Peyer's patch (tissue), 4 donors: ENCODE results near the gene GNAS. TPM values are rescaled to one million over a fixed set of nuclear protein-coding genes. Genes with fewer than 3 reads are reported as not detected.

ENCODE experiments used
- DNase-seq, 3 donors: peaks; one replicate each; pipeline ENCODE4 v3.0.0-alpha.2; 2017 to 2019
- H3K27ac ChIP-seq, 4 donors: fragments of 200-600 bp; sonication (generic); one replicate each; pipeline ENCODE4 v1.5.1; 2016 to 2019
- H3K27me3 ChIP-seq, 2 donors: fragments of 200-600 bp; sonication (generic); one replicate each; pipeline ENCODE4 v1.5.1; 2019
- H3K36me3 ChIP-seq, 3 donors: fragments of 200-600 bp; sonication (generic); one replicate each; pipeline ENCODE4 v1.5.1; 2016 to 2019
- H3K4me1 ChIP-seq, 4 donors: fragments of 200-600 bp; sonication (generic); one replicate each; pipeline ENCODE4 v1.5.1; 2016 to 2019
- H3K4me3 ChIP-seq, 4 donors: fragments of 200-600 bp; sonication (generic); 1 replicate in 3 of 4; 2 replicates in 1 of 4; pipeline ENCODE4 v1.5.1; 2016 to 2019; ENCODE audit warnings: mild to moderate bottlenecking in 1 of 4
- H3K9me3 ChIP-seq, 4 donors: fragments of 200-600 bp; sonication (generic); one replicate each; pipeline ENCODE4 v1.5.1; 2016 to 2019; ENCODE audit warnings: mild to moderate bottlenecking in 1 of 4
- POLR2A ChIP-seq, 2 donors: fragments of 450-650 bp; IDR thresholded peaks; one replicate each; pipeline ENCODE4 v1.5.1; 2017; ENCODE audit warnings: antibody characterized with exemption in 2 of 2, mild to moderate bottlenecking in 2 of 2, moderate library complexity in 2 of 2
- total RNA-seq, 4 donors: library from RNA; depleted of rRNA; stranded (reverse); fragments of >200 nt; gene quantifications; one replicate each; pipeline ENCODE4 v1.1.0, GENCODE V29; 2016
- TF ChIP-seq, protein P1 (sequence below), 6 experiments: fragments of 450-650 bp in 4 of 6; fragments of 200-600 bp in 2 of 6; sonication (generic) in 1 of 6; IDR thresholded peaks; one replicate each; pipeline ENCODE4 v1.5.1; 2017 to 2019; ENCODE audit warnings: antibody characterized with exemption in 6 of 6, mild to moderate bottlenecking in 3 of 6, moderate library complexity in 1 of 6

GNAS gene
- total RNA-seq, 4 donors from 2014 or later, result 382 to 889 (median 658) TPM

DNA sequence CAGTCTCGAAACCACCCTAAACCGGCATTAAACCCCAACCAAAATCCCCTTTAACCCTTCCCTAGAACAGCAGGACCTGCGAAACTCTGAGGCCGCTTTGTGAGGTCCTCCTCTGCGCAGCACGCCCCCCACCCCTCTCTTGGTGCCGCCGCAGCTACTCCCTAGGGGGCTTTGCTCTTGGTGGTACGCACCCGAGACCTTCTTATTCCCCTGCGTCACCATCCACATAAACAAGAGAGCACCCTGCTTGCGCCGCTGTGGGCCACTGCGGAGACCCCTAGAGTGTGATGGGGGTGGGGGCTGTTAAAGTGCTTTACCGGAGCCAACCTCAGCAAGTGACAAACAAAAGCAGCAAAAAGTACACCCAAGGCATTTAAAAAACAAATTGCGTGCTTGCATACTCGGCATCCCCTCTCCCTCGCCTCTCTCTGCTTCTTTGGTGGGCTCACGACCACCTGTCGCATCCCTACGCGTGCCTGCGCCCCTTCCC lies 502 bp upstream of the GNAS start:
- Histone ChIP-seq H3K9me3 (no peaks in the 10 kb centered on the region), H3K27me3 (peaks cover 0 to 12% of the 10 kb centered on the region in 2 donors), H3K4me1 (peaks cover 0 to 9% (median 4%) of the 10 kb centered on the region in 4 donors), H3K4me3 (peak overlapping the region; percentile 28 to 42 (median 38)), H3K27ac (no peak overlapping the region), H3K36me3 (no peaks in the 10 kb centered on the region)
- no peak for TF ChIP-seq POLR2A (IDR thresholded peaks at IDR 0.05)
- TF ChIP-seq, protein P1, sequence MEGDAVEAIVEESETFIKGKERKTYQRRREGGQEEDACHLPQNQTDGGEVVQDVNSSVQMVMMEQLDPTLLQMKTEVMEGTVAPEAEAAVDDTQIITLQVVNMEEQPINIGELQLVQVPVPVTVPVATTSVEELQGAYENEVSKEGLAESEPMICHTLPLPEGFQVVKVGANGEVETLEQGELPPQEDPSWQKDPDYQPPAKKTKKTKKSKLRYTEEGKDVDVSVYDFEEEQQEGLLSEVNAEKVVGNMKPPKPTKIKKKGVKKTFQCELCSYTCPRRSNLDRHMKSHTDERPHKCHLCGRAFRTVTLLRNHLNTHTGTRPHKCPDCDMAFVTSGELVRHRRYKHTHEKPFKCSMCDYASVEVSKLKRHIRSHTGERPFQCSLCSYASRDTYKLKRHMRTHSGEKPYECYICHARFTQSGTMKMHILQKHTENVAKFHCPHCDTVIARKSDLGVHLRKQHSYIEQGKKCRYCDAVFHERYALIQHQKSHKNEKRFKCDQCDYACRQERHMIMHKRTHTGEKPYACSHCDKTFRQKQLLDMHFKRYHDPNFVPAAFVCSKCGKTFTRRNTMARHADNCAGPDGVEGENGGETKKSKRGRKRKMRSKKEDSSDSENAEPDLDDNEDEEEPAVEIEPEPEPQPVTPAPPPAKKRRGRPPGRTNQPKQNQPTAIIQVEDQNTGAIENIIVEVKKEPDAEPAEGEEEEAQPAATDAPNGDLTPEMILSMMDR (IDR thresholded peaks at IDR 0.05), result no peak
- DNase-seq, result no peak

DNA sequence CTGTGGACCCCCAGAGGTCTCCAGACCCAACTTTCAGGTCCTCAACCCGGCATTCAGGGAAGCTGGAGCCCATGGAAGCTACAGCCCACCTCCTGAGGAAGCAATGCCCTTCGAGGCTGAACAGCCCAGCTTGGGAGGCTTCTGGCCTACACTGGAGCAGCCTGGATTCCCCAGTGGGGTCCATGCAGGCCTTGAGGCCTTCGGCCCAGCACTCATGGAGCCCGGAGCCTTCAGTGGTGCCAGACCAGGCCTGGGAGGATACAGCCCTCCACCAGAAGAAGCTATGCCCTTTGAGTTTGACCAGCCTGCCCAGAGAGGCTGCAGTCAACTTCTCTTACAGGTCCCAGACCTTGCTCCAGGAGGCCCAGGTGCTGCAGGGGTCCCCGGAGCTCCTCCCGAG lies 950 bp downstream of the GNAS start:
- Histone ChIP-seq H3K27ac (no peak overlapping the region), H3K4me3 (no peak overlapping the region), H3K9me3 (no peaks in the 10 kb centered on the region), H3K27me3 (peaks cover 0 to 12% of the 10 kb centered on the region in 2 donors), H3K4me1 (peaks cover 0 to 9% (median 4%) of the 10 kb centered on the region in 4 donors), H3K36me3 (no peaks in the 10 kb centered on the region)
- TF ChIP-seq, protein P1 (IDR thresholded peaks at IDR 0.05), result no peak
- TF ChIP-seq POLR2A (IDR thresholded peaks at IDR 0.05), result no peak
- no peak for DNase-seq

DNA sequence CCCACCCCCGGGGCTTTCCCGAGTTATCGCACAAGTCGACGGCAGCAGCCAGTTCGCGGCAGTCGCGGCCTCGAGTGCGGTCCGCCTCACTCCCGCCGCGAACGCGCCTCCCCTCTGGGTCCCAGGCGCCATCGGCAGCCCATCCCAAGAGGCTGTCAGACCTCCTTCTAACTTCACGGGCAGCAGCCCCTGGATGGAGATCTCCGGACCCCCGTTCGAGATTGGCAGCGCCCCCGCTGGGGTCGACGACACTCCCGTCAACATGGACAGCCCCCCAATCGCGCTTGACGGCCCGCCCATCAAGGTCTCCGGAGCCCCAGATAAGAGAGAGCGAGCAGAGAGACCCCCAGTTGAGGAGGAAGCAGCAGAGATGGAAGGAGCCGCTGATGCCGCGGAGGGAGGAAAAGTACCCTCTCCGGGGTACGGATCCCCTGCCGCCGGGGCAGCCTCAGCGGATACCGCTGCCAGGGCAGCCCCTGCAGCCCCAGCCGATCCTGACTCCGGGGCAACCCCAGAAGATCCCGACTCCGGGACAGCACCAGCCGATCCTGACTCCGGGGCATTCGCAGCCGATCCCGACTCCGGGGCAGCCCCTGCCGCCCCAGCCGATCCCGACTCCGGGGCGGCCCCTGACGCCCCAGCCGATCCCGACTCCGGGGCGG lies 1.6 kb downstream of the GNAS start:
- H3K27me3 ChIP-seq, result peaks cover 0 to 12% of the 10 kb centered on the region in 2 donors
- no peak for TF ChIP-seq POLR2A (IDR thresholded peaks at IDR 0.05)
- TF ChIP-seq, protein P1 (IDR thresholded peaks at IDR 0.05), result no peak
- H3K4me1 ChIP-seq, result peaks cover 0 to 9% (median 4%) of the 10 kb centered on the region in 4 donors
- no peak overlapping the region for H3K27ac ChIP-seq
- H3K4me3 ChIP-seq, result peak overlapping the region in 2 of 4 donors; percentile 19 to 30
- H3K36me3 ChIP-seq, result no peaks in the 10 kb centered on the region
- no peaks in the 10 kb centered on the region for H3K9me3 ChIP-seq
- DNase-seq, result no peak

DNA sequence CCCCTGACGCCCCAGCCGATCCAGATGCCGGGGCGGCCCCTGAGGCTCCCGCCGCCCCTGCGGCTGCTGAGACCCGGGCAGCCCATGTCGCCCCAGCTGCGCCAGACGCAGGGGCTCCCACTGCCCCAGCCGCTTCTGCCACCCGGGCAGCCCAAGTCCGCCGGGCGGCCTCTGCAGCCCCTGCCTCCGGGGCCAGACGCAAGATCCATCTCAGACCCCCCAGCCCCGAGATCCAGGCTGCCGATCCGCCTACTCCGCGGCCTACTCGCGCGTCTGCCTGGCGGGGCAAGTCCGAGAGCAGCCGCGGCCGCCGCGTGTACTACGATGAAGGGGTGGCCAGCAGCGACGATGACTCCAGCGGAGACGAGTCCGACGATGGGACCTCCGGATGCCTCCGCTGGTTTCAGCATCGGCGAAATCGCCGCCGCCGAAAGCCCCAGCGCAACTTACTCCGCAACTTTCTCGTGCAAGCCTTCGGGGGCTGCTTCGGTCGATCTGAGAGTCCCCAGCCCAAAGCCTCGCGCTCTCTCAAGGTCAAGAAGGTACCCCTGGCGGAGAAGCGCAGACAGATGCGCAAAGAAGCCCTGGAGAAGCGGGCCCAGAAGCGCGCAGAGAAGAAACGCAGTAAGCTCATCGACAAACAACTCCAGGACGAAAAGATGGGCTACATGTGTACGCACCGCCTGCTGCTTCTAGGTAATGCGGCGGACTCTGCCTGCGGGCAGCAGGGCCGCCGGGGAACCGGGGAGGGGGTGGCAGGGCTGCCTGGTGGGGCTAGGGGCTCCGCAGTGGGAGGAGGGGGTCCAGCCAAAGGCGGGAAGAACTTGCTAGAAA lies 2.3 kb downstream of the GNAS start:
- Histone ChIP-seq H3K36me3 (no peaks in the 10 kb centered on the region), H3K27ac (no peak overlapping the region), H3K4me3 (peak overlapping the region in 3 of 4 donors; percentile 16 to 30 (median 19)), H3K9me3 (no peaks in the 10 kb centered on the region), H3K4me1 (peaks cover 0 to 9% (median 4%) of the 10 kb centered on the region in 4 donors), H3K27me3 (peaks cover 0 to 12% of the 10 kb centered on the region in 2 donors)
- DNase-seq, result no peak
- TF ChIP-seq POLR2A (IDR thresholded peaks at IDR 0.05), result no peak
- TF ChIP-seq, protein P1 (IDR thresholded peaks at IDR 0.05), result no peak

DNA sequence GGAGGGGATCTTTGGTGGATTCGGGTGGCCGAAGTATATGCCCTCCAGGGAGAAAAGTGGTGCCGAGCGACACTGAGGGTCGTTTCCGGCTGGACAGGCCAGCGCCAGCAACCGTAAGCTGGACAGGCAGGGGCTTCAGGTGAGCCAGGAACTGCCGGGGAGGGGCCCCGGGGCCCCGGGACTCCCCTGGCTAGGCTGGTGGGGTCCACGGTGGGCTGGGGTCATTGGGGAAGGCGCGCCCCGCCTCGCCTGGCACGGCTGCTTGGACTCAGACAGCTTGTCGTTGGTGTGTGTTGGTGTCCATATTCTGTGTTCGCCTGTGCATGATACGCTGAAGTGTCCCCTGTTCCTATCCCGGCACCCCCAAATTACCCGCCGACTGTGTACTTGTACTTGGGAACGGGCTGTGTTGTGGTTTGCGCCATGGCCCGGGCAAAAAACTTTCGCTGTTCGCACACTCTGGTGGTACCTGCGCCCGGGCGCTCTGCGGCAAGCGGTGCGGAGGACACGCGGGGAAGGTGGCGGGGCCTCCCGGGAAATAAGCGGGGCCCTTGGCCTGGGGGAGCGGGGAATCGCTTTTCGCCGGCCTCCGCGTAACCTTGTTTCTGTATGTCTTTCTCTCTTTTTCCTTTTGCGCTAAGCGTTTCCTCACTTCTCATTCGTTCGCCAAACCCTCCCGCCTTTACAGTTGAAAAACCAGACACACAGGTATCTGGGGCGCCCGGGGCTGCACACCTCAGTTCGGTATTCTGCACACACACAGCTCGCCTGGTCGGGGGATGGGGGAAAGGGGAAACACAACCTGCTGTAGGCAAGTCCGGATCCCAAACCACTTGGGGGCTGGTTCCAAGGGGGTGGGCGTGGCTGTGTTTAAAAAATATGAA lies 3.2 kb downstream of the GNAS start:
- H3K27ac ChIP-seq, result no peak overlapping the region
- H3K27me3 ChIP-seq, result peaks cover 0 to 12% of the 10 kb centered on the region in 2 donors
- peaks cover 0 to 9% (median 4%) of the 10 kb centered on the region in 4 donors for H3K4me1 ChIP-seq
- TF ChIP-seq, protein P1 (IDR thresholded peaks at IDR 0.05), result no peak
- TF ChIP-seq POLR2A (IDR thresholded peaks at IDR 0.05), result no peak
- H3K36me3 ChIP-seq, result no peaks in the 10 kb centered on the region
- peak overlapping the region in 1 of 4 donors; percentile 30 for H3K4me3 ChIP-seq
- no peaks in the 10 kb centered on the region for H3K9me3 ChIP-seq
- no peak for DNase-seq
